Measurements from ENCODE around the gene PLD3.

Gene PLD3, protein sequence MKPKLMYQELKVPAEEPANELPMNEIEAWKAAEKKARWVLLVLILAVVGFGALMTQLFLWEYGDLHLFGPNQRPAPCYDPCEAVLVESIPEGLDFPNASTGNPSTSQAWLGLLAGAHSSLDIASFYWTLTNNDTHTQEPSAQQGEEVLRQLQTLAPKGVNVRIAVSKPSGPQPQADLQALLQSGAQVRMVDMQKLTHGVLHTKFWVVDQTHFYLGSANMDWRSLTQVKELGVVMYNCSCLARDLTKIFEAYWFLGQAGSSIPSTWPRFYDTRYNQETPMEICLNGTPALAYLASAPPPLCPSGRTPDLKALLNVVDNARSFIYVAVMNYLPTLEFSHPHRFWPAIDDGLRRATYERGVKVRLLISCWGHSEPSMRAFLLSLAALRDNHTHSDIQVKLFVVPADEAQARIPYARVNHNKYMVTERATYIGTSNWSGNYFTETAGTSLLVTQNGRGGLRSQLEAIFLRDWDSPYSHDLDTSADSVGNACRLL

DNA sequence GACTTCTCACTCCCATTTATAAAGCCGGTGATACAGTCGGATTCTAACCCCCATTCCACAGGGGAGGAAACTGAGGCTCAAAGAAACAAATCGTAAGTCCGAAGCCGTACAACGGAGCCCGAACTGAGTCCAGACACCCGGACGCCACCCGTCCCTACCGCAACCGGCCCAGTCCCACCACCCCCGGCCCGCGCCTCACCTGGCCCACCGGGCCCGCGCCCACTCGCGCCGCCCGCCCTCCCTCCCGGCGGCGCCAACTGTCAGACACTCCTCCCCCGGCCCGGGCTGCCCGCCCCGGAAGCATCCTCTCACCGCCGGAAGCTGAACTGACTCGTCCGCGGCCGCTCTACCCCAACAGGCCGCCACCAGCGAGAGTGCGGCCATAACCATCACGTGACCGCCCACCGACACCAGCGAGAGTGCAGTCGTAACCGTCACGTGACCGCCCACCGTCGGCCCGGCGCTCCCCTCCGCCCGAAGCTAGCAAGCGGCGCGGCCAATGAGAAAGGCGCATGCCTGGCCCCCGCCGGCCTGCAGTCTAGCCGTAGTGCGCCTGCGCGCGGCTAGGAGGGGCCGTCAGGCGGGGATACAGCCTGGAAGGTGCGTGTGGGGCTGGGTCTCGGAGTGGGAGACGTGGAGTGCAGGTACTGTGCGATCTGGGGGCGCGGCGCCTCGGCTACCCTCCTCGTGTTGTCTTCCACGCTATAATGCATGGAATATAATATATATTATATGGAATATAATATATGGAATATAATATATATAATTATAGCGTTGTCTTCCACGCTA, at the start of gene PLD3, which contains the start of gene C19orf47:
TSS of gene PLD3 (plus strand) at position 571 of the 789 bp plus-strand sequence. CDS start 17,789 bp downstream, outside the sequence.
TSS of gene C19orf47 (minus strand) at position 273 of the 789 bp plus-strand sequence. CDS start 6,540 bp downstream, outside the sequence.
- TF ChIP-seq FOXK2 (IDR thresholded peaks at IDR 0.05): no peak
- no peak for TF ChIP-seq L3MBTL2 (conservative IDR thresholded peaks at IDR 0.05)
- TF ChIP-seq, protein P1, sequence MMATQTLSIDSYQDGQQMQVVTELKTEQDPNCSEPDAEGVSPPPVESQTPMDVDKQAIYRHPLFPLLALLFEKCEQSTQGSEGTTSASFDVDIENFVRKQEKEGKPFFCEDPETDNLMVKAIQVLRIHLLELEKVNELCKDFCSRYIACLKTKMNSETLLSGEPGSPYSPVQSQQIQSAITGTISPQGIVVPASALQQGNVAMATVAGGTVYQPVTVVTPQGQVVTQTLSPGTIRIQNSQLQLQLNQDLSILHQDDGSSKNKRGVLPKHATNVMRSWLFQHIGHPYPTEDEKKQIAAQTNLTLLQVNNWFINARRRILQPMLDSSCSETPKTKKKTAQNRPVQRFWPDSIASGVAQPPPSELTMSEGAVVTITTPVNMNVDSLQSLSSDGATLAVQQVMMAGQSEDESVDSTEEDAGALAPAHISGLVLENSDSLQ (IDR thresholded peaks at IDR 0.05): peak; percentile 26
- TF ChIP-seq FOXA1 (IDR thresholded peaks at IDR 0.05): no peak
- TF ChIP-seq FOXM1 (IDR thresholded peaks at IDR 0.05; ENCODE audit: borderline replicate concordance): no peak
- TF ChIP-seq HDGF (IDR thresholded peaks at IDR 0.05; ENCODE audit: borderline replicate concordance): no peak
- no peak for TF ChIP-seq BHLHE40 (IDR thresholded peaks at IDR 0.05; ENCODE audit: borderline replicate concordance)
- no peak for TF ChIP-seq SP1 (IDR thresholded peaks at IDR 0.05)
- no peak for TF ChIP-seq LEF1 (IDR thresholded peaks at IDR 0.05; ENCODE audit: borderline replicate concordance)
- TF ChIP-seq ARNT (IDR thresholded peaks at IDR 0.05): no peak
- TF ChIP-seq ZNF384 (IDR thresholded peaks at IDR 0.05): no peak
- TF ChIP-seq CTBP1 (IDR thresholded peaks at IDR 0.05; ENCODE audit: borderline replicate concordance): no peak
- TF ChIP-seq SUZ12 (IDR thresholded peaks at IDR 0.05): no peak
- peak; percentile 7; the same call in 1 of the 2 replicates for TF ChIP-seq ELF4 (IDR thresholded peaks at IDR 0.05)
- ChIA-PET CTCF (no interaction called here), POLR2A (interaction anchor here (0.6 to 2.0 kb wide), 22 partner anchors 9 to 556 kb away, joined by 3 to 10 read pairs (median 4); partner anchors contain the start of genes AKT2 and SERTAD1)
- peak; percentile 100 for DNase-seq (ENCODE audit: extremely low spot score)

DNA sequence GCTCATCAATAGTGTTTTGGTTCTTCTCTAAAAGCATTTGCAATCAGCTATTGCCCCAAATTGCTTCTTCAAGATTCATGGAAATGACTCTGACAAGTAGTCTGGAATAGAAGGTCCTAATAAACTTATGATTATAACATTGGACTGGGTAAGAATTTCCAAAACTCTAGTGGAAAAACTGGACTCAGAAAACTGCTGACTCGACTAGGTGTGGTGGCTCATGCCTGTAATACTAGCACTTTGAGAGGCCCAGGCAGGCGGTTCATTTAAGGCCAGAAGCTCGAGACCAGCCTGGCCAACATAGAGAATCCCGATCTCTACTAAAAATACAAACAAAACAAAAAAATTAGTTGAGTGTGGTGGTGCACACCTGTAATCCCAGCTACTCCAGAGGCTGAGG, 47.8 kb upstream of the PLD3 start:
- no peak for TF ChIP-seq ELF4 (IDR thresholded peaks at IDR 0.05)
- TF ChIP-seq FOXM1 (IDR thresholded peaks at IDR 0.05; ENCODE audit: borderline replicate concordance): no peak
- TF ChIP-seq, protein P1 (IDR thresholded peaks at IDR 0.05): no peak
- TF ChIP-seq SP1 (IDR thresholded peaks at IDR 0.05): no peak
- no peak for TF ChIP-seq NFRKB (IDR thresholded peaks at IDR 0.05)
- no peak for TF ChIP-seq HDGF (IDR thresholded peaks at IDR 0.05; ENCODE audit: borderline replicate concordance)
- no peak for TF ChIP-seq TARDBP (IDR thresholded peaks at IDR 0.05)
- no peak for TF ChIP-seq SUZ12 (IDR thresholded peaks at IDR 0.05)
- no peak for TF ChIP-seq FOXA1 (IDR thresholded peaks at IDR 0.05)
- TF ChIP-seq L3MBTL2 (conservative IDR thresholded peaks at IDR 0.05): no peak
- TF ChIP-seq LEF1 (IDR thresholded peaks at IDR 0.05; ENCODE audit: borderline replicate concordance): no peak
- no peak for TF ChIP-seq FOXK2 (IDR thresholded peaks at IDR 0.05)
- POLR2A ChIA-PET: no interaction called here
- no peak for DNase-seq (ENCODE audit: extremely low spot score)
- CTCF ChIA-PET: interaction anchor here (1.2 kb wide), 1 partner anchor 223 kb away, joined by 3 read pairs; no protein-coding TSS in a partner anchor

DNA sequence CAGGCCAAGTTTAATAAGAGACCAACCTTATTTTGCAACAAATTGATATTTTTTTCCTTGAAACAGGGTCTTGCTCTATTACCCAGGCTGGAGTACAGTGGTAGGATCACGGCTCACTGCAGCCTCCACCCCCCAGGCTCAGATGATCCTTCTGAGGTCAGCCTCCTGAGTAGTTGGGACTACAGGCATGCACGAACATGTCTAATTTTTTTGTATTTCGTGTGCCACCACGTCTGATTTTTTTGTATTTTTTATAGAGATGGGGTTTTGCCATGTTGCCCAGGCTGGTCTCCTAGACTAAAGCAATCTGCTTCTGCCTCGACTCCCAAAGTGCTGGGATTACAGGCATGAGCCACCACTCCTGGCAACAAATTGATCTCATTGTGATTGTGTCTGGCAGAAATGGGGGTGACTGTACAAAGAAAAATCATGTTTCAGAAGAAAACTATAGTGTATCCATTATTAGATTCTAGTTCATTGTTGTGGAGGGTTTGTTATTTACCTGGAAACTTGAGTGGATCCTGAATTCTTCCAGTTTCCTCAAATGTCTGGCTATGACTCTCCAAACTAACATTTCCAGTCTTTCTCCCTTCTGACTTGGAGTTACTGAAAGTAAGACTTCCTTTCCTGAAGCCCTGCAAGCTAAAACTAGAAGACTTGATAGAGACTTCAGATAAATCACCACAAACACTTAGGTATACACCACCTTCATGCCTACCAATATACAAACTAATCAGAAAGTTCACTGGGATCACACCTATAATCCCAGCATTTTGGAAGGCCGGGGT, 46.1 kb upstream of the PLD3 start:
- TF ChIP-seq ZNF384 (IDR thresholded peaks at IDR 0.05) (no peak), BHLHE40 (IDR thresholded peaks at IDR 0.05; ENCODE audit: borderline replicate concordance) (no peak), HDGF (IDR thresholded peaks at IDR 0.05; ENCODE audit: borderline replicate concordance) (no peak), L3MBTL2 (conservative IDR thresholded peaks at IDR 0.05) (no peak), CTBP1 (IDR thresholded peaks at IDR 0.05; ENCODE audit: borderline replicate concordance) (no peak), FOXK2 (IDR thresholded peaks at IDR 0.05) (no peak), SUZ12 (IDR thresholded peaks at IDR 0.05) (no peak), FOXM1 (IDR thresholded peaks at IDR 0.05; ENCODE audit: borderline replicate concordance) (no peak), ELF4 (IDR thresholded peaks at IDR 0.05) (no peak), SP1 (IDR thresholded peaks at IDR 0.05) (no peak), ARNT (IDR thresholded peaks at IDR 0.05) (no peak), NFRKB (IDR thresholded peaks at IDR 0.05) (no peak), LEF1 (IDR thresholded peaks at IDR 0.05; ENCODE audit: borderline replicate concordance) (no peak), TARDBP (IDR thresholded peaks at IDR 0.05) (no peak), FOXA1 (IDR thresholded peaks at IDR 0.05) (no peak)
- TF ChIP-seq, protein P1 (IDR thresholded peaks at IDR 0.05): no peak
- POLR2A ChIA-PET: no interaction called here
- DNase-seq (ENCODE audit: extremely low spot score): no peak
- CTCF ChIA-PET: no interaction called here

DNA sequence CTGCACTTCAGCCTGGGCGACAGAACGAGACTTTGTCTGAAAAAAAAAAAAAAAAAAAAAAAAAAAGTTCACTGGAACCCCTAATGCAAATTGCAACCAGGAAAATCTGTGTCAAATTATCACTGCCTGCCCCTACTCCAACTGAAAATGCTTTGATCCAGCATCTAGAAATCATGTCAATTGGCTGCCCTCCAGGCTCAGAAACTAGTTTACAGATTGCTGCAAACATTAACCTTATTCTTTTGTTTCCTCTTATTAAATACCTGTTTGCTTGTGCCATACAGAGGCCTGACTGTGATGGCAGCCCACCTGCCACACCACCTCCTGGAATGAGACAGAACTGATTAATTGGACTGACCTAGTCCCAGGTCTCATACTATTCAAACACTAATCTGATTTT, 44.7 kb upstream of the PLD3 start:
- POLR2A ChIA-PET: no interaction called here
- TF ChIP-seq, protein P1 (IDR thresholded peaks at IDR 0.05): no peak
- TF ChIP-seq TARDBP (IDR thresholded peaks at IDR 0.05) (no peak), FOXA1 (IDR thresholded peaks at IDR 0.05) (no peak), HDGF (IDR thresholded peaks at IDR 0.05; ENCODE audit: borderline replicate concordance) (no peak), ELF4 (IDR thresholded peaks at IDR 0.05) (no peak), FOXM1 (IDR thresholded peaks at IDR 0.05; ENCODE audit: borderline replicate concordance) (no peak), FOXK2 (IDR thresholded peaks at IDR 0.05) (no peak)
- DNase-seq (ENCODE audit: extremely low spot score): no peak
- CTCF ChIA-PET: no interaction called here
